ENCODE measurements around the gene PRDM16.

GRCh38 chr1:3209201-3209600 lies 140.2 kb downstream of the PRDM16 start:
- TF ChIP-seq CTCF (IDR thresholded peaks at IDR 0.05) (no peak), POLR2A (IDR thresholded peaks at IDR 0.05) (no peak)
